ENCODE results near the gene ZNF346. TPM values are rescaled to one million over a fixed set of nuclear protein-coding genes. Genes with fewer than 3 reads are reported as not detected.
"Not testable (repeated sequence)": the region's sequence is repeated elsewhere in the genome, so short reads cannot be mapped to it uniquely, and the experiment has no call there.

Gene ZNF346
- total RNA-seq, 1 experiment from 2014 or later, result 31.2 TPM

DNA sequence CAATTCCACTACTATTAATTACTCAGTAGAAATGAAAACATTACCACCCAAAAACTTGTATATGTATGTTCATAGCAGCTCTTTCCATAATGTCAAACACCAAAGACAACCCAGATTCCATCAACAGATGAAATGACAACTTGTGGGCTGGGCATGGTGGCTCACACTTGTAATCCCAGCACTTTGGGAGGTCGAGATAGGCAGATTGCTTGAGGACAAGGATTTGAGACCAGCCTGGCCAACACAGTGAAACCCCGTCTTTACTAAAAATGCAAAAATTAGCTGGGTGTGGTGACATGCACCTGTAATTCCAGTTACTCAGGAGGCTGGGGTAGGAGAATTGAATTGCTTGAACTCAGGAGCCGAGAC, 27.4 kb upstream of the ZNF346 start:
- Mint-ChIP-seq H3K27me3 (ENCODE audit: unreplicated experiment) (no peaks in the 10 kb centered on the region), H3K36me3 (ENCODE audit: insufficient read depth, unreplicated experiment) (peaks cover 6% of the 10 kb centered on the region), H3K4me3 (ENCODE audit: low read depth, unreplicated experiment) (no peak overlapping the region), H3K27ac (ENCODE audit: unreplicated experiment) (no peak overlapping the region), H3K9me3 (ENCODE audit: low read depth, unreplicated experiment) (no peaks in the 10 kb centered on the region), H3K4me1 (ENCODE audit: low read depth, unreplicated experiment) (peaks cover 32% of the 10 kb centered on the region)
- CTCF ChIA-PET, result interaction anchor here (0.5 kb wide), 1 partner anchor 113 kb away, joined by 4 read pairs; no protein-coding TSS in a partner anchor
- TF ChIP-seq CTCF (IDR thresholded peaks at IDR 0.05; ENCODE audit: unreplicated experiment), result no peak
- BruUV-seq (replicated peaks), result no TSS peak
- no peak for DNase-seq
- intact Hi-C loops (cut with micrococcal nuclease; ENCODE audit: unreplicated experiment), result no loop called here

GRCh38 chr5:176995896-176996767, 26.4 kb upstream of the ZNF346 start:
- Mint-ChIP-seq H3K36me3 (ENCODE audit: insufficient read depth, unreplicated experiment) (peaks cover 13% of the 10 kb centered on the region), H3K4me3 (ENCODE audit: low read depth, unreplicated experiment) (no peak overlapping the region), H3K27me3 (ENCODE audit: unreplicated experiment) (no peaks in the 10 kb centered on the region), H3K9me3 (ENCODE audit: low read depth, unreplicated experiment) (no peaks in the 10 kb centered on the region), H3K4me1 (ENCODE audit: low read depth, unreplicated experiment) (peaks cover 32% of the 10 kb centered on the region), H3K27ac (ENCODE audit: unreplicated experiment) (no peak overlapping the region)
- intact Hi-C loops (cut with micrococcal nuclease; ENCODE audit: unreplicated experiment), result no loop called here
- BruUV-seq (replicated peaks), result no TSS peak
- no peak for DNase-seq
- TF ChIP-seq CTCF (IDR thresholded peaks at IDR 0.05; ENCODE audit: unreplicated experiment), result no peak
- CTCF ChIA-PET, result interaction anchor here (0.8 to 1.1 kb wide), 3 partner anchors 10 to 13 kb away, joined by 3 to 4 read pairs (median 4); no protein-coding TSS in a partner anchor

DNA sequence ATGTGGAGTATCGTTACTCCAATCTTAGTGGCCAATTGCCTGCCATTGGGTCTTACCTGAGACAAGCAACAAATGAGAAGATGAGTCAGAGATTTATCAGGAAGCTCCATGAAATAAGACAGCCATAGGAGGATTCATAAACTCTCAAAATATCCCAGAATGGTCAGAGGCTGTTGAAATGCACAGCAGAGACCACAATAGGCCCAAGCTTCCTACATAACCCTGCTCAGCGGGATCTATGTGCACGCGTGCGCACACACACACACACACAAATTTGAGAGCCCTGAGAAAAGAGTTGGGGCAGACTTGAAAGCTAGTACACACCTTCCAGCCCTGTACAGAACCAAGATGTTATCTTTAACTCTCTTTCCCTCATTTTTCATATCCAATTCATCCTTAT, 25.7 kb upstream of the ZNF346 start:
- DNase-seq, result no peak
- Mint-ChIP-seq H3K4me3 (ENCODE audit: low read depth, unreplicated experiment) (no peak overlapping the region), H3K4me1 (ENCODE audit: low read depth, unreplicated experiment) (peaks cover 32% of the 10 kb centered on the region), H3K27ac (ENCODE audit: unreplicated experiment) (no peak overlapping the region), H3K9me3 (ENCODE audit: low read depth, unreplicated experiment) (no peaks in the 10 kb centered on the region), H3K36me3 (ENCODE audit: insufficient read depth, unreplicated experiment) (peaks cover 19% of the 10 kb centered on the region), H3K27me3 (ENCODE audit: unreplicated experiment) (no peaks in the 10 kb centered on the region)
- CTCF ChIA-PET, result interaction anchor here (0.8 to 1.1 kb wide), 4 partner anchors 9 to 15 kb away, joined by 3 to 4 read pairs (median 4); no protein-coding TSS in a partner anchor
- intact Hi-C loops (cut with micrococcal nuclease; ENCODE audit: unreplicated experiment), result no loop called here
- no peak for TF ChIP-seq CTCF (IDR thresholded peaks at IDR 0.05; ENCODE audit: unreplicated experiment)
- no TSS peak for BruUV-seq (replicated peaks)

GRCh38 chr5:176998828-176999227, 23.7 kb upstream of the ZNF346 start:
- Mint-ChIP-seq H3K36me3 (ENCODE audit: insufficient read depth, unreplicated experiment) (peaks cover 20% of the 10 kb centered on the region), H3K4me1 (ENCODE audit: low read depth, unreplicated experiment) (peaks cover 32% of the 10 kb centered on the region), H3K27me3 (ENCODE audit: unreplicated experiment) (no peaks in the 10 kb centered on the region), H3K4me3 (ENCODE audit: low read depth, unreplicated experiment) (no peak overlapping the region), H3K9me3 (ENCODE audit: low read depth, unreplicated experiment) (no peaks in the 10 kb centered on the region), H3K27ac (ENCODE audit: unreplicated experiment) (no peak overlapping the region)
- BruUV-seq (replicated peaks), result no TSS peak
- CTCF ChIA-PET, result no interaction called here
- intact Hi-C loops (cut with micrococcal nuclease; ENCODE audit: unreplicated experiment), result no loop called here
- TF ChIP-seq CTCF (IDR thresholded peaks at IDR 0.05; ENCODE audit: unreplicated experiment), result no peak
- DNase-seq, result no peak

DNA sequence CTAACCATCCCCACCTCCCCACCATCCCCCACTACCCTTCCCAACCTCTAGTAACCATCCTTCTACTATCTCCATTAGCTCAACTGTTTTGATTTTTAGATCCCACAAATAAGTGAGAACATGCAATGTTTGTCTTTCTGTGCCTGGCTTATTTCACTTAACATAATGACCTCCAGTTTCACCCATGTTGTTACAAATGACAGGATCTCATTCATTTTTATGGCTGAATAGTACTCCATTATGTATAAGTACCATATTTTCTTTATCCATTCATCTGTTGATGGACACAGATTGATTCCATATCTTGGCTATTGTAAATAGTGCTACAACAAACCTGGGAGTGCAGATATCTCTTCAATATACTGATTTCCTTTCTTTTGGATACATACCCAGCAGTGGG, 23.0 kb upstream of the ZNF346 start:
- H3K9me3 Mint-ChIP-seq (ENCODE audit: low read depth, unreplicated experiment); CTCF ChIA-PET; BruUV-seq (replicated peaks); intact Hi-C loops (cut with micrococcal nuclease; ENCODE audit: unreplicated experiment); H3K27me3 Mint-ChIP-seq (ENCODE audit: unreplicated experiment); H3K27ac Mint-ChIP-seq (ENCODE audit: unreplicated experiment); H3K4me3 Mint-ChIP-seq (ENCODE audit: low read depth, unreplicated experiment); DNase-seq: not testable (repeated sequence)
- H3K36me3 Mint-ChIP-seq (ENCODE audit: insufficient read depth, unreplicated experiment), result peaks cover 15% of the 10 kb centered on the region
- H3K4me1 Mint-ChIP-seq (ENCODE audit: low read depth, unreplicated experiment), result peaks cover 32% of the 10 kb centered on the region

Data from Calu3 (cell line).